Measurements from ENCODE around the gene HSFX2. TPM values are rescaled to one million over a fixed set of nuclear protein-coding genes. Genes with fewer than 3 reads are reported as not detected.
"Not testable (repeated sequence)": the region's sequence is repeated elsewhere in the genome, so short reads cannot be mapped to it uniquely, and the experiment has no call there.

The HSFX2 gene
- total RNA-seq, 1 donor from 2014 or later = not detected

GRCh38 chrX:149628280-149628679 is 33.2 kb upstream of the HSFX2 start:
- intact Hi-C loops (cut with DNase I) = no loop called here
- no peaks in the 10 kb centered on the region for H3K27me3 ChIP-seq
- H3K4me1 ChIP-seq = no peaks in the 10 kb centered on the region
- DNase-seq (no peak), ATAC-seq (no peak)
- H3K36me3 ChIP-seq = no peaks in the 10 kb centered on the region
- H3K4me3 ChIP-seq = no peak overlapping the region
- TF ChIP-seq, protein P1, sequence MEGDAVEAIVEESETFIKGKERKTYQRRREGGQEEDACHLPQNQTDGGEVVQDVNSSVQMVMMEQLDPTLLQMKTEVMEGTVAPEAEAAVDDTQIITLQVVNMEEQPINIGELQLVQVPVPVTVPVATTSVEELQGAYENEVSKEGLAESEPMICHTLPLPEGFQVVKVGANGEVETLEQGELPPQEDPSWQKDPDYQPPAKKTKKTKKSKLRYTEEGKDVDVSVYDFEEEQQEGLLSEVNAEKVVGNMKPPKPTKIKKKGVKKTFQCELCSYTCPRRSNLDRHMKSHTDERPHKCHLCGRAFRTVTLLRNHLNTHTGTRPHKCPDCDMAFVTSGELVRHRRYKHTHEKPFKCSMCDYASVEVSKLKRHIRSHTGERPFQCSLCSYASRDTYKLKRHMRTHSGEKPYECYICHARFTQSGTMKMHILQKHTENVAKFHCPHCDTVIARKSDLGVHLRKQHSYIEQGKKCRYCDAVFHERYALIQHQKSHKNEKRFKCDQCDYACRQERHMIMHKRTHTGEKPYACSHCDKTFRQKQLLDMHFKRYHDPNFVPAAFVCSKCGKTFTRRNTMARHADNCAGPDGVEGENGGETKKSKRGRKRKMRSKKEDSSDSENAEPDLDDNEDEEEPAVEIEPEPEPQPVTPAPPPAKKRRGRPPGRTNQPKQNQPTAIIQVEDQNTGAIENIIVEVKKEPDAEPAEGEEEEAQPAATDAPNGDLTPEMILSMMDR (IDR thresholded peaks at IDR 0.05) = no peak
- H3K27ac ChIP-seq = no peak overlapping the region
- no peaks in the 10 kb centered on the region for H3K9me3 ChIP-seq

DNA sequence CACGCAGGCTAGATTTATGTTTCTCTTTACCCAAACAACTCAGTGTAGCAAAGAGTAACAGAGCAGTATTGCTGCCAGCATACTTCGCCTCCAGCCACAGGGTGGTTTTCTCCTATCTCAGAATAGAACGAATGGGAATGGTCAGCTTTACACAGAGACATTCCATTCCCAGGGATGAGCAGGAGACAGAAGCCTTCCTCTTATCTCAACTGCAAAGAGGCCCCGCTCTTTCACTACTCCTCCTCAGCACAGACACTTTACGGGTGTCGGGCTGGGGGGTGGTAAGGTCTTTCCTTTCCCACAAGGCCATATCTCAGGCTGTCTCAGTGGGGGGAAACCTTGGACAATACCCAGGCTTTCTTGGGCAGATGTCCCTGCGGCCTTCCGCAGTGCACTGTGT is 31.7 kb upstream of the HSFX2 start:
- H3K27ac ChIP-seq; H3K36me3 ChIP-seq; H3K4me1 ChIP-seq; H3K9me3 ChIP-seq; ATAC-seq; intact Hi-C loops (cut with DNase I); H3K27me3 ChIP-seq; H3K4me3 ChIP-seq; DNase-seq: not testable (repeated sequence)

DNA sequence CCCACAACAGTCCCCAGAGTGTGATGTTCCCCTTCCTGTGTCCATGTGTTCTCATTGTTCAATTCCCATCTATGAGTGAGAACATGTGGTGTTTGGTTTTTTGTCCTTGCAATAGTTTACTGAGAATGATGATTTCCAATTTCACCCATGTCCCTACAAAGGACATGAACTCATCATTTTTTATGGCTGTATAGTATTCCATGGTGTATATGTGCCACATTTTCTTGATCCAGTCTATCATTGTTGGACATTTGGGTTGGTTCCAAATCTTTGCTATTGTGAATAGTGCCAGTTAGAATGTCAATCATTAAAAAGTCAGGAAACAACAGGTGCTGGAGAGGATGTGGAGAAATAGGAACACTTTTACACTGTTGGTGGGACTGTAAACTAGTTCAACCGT is 24.5 kb upstream of the HSFX2 start:
- intact Hi-C loops (cut with DNase I); H3K4me3 ChIP-seq: not testable (repeated sequence)

GRCh38 chrX:149618871-149619270 is 23.8 kb upstream of the HSFX2 start:
- H3K4me1 ChIP-seq = no peaks in the 10 kb centered on the region
- H3K36me3 ChIP-seq = no peaks in the 10 kb centered on the region
- intact Hi-C loops (cut with DNase I) = no loop called here
- no peak overlapping the region for H3K27ac ChIP-seq
- no peaks in the 10 kb centered on the region for H3K27me3 ChIP-seq
- no peak for DNase-seq
- TF ChIP-seq, protein P1 (IDR thresholded peaks at IDR 0.05) = no peak
- no peak overlapping the region for H3K4me3 ChIP-seq
- H3K9me3 ChIP-seq = no peaks in the 10 kb centered on the region
- ATAC-seq = no peak

More for the DNA sequence above, 24.5 kb upstream of the HSFX2 start:
- DNase-seq, H3K4me1 ChIP-seq, H3K27me3 ChIP-seq, ATAC-seq, H3K36me3 ChIP-seq, H3K27ac ChIP-seq, H3K9me3 ChIP-seq: not testable (repeated sequence)

DNA sequence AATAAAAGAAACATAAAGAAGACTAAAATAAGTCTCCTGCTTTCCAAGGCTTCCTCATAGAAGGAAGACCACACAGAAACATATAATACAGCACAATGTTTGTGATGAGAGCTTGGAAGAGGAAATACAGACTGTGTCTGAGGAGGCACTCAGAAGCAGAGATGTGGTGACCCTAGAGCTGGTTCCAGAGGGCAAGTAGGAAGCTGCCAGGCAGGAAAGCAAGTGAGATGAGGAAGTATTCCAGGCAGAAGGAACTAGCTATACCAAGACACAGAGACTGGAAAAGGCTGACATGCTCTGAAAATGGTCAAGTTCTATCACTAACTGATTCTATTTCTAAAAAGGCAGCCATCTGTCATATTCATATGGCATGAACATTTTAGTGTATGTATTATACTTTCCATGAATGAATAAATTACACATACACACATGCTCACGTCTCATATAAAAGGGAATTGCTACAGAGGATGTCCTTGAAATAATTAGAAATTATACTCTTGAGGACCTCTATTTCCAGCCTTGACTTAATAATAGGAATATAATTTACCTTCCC is 16.6 kb upstream of the HSFX2 start:
- DNase-seq (no peak), ATAC-seq (no peak)
- TF ChIP-seq, protein P1 (IDR thresholded peaks at IDR 0.05) = no peak
- Histone ChIP-seq H3K9me3 (no peaks in the 10 kb centered on the region), H3K4me3 (no peak overlapping the region), H3K27me3 (no peaks in the 10 kb centered on the region), H3K27ac (no peak overlapping the region), H3K36me3 (no peaks in the 10 kb centered on the region), H3K4me1 (no peaks in the 10 kb centered on the region)
- intact Hi-C loops (cut with DNase I) = no loop called here

- Histone ChIP-seq H3K36me3 (no peaks in the 10 kb centered on the region), H3K27ac (no peak overlapping the region), H3K9me3 (no peaks in the 10 kb centered on the region), H3K4me3 (no peak overlapping the region), H3K27me3 (no peaks in the 10 kb centered on the region), H3K4me1 (no peaks in the 10 kb centered on the region)
- ATAC-seq = no peak
- no peak for DNase-seq
- intact Hi-C loops (cut with DNase I) = no loop called here
- TF ChIP-seq, protein P1 (IDR thresholded peaks at IDR 0.05) = no peak
Measured at GRCh38 chrX:149610511-149610910, 15.4 kb upstream of the HSFX2 start.

DNA sequence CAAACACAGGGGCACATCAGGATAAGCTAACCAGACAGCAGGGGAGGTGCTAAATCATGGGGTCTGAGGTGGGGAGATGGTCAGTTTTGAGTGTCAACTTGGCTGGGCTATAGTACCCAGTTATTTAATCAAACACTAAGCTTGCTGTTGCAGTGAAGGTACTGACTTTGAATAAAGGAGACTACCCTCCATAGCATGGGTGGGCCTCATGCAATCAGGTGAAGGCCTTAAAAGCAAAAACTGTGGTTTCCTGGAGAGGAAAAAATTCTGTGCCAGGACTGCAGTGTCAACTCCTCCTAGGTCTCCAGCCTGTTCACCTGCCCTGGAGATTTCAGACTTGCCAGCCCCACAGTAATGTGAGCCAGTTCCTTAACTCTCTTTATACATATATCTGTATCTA is 12.6 kb upstream of the HSFX2 start:
- Histone ChIP-seq H3K4me1 (no peaks in the 10 kb centered on the region), H3K27me3 (no peaks in the 10 kb centered on the region), H3K27ac (no peak overlapping the region), H3K4me3 (no peak overlapping the region), H3K9me3 (no peaks in the 10 kb centered on the region), H3K36me3 (no peaks in the 10 kb centered on the region)
- intact Hi-C loops (cut with DNase I) = no loop called here
- DNase-seq (no peak), ATAC-seq (no peak)
- TF ChIP-seq, protein P1 (IDR thresholded peaks at IDR 0.05) = no peak

DNA sequence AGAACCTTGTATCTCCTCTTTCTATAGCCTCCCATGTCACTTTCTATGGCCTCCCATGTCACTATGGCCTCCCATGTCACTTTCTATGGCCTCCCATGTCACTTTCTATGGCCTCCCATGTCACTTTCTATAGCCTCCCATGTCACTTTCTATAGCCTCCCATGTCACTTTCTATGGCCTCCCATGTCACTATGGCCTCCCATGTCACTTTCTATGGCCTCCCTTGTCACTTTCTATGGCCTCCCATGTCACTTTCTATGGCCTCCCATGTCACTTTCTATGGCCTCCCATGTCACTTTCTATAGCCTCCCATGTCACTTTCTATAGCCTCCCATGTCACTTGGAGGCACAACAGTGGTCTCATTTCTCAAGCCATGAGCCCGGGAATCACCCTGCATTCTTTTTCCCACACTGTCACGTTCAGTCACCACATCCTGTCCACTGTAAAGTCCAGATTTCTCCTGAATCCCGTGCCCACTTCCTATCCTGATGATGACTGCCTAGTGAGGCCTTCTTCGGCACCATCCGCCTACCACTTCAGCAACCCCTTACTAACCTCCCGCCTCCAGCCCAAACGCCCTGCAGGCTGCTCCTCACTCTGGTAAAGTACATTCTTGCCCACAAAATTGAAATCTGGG is 10.3 kb upstream of the HSFX2 start:
- ATAC-seq; H3K27me3 ChIP-seq; intact Hi-C loops (cut with DNase I); H3K4me3 ChIP-seq; H3K9me3 ChIP-seq; DNase-seq; H3K27ac ChIP-seq; H3K4me1 ChIP-seq; H3K36me3 ChIP-seq: not testable (repeated sequence)

DNA sequence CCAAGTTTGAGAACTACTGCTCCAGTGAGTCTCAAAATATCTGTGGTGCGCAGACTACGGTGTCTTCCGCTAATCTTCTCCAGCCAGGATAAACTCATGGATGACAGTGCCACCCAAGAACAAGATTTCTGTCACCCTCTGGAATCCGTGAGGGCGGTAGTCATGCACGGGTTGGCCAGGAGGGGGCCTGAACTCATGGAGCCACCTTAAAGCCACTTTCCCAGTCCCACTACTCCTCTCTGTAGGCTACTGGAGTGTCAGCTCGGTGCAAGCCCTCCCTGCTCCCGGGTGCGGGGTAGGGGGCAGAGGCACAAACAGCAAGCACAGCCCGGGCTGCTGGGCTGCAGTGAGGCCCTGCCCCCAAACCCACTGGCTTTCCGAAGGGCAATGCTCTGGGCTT is 3.5 kb upstream of the HSFX2 start:
- intact Hi-C loops (cut with DNase I) = not testable (repeated sequence)

More for the DNA sequence above, 3.5 kb upstream of the HSFX2 start:
- not testable (repeated sequence) for H3K9me3 ChIP-seq, H3K27ac ChIP-seq, H3K27me3 ChIP-seq, H3K4me1 ChIP-seq, DNase-seq, H3K36me3 ChIP-seq, H3K4me3 ChIP-seq, ATAC-seq
